BE2C (cell line): ENCODE data around the gene COPG1.
"Not testable (repeated sequence)": the region's sequence is repeated elsewhere in the genome, so short reads cannot be mapped to it uniquely, and the experiment has no call there.

ENCODE experiments used
- DNase-seq: peaks from one replicate; pipeline ENCODE4 v3.0.0-alpha.2; 2020
- H3K27me3 ChIP-seq: fragments of 250-450 bp; sonication (Bioruptor Pico); 2 replicates; pipeline ENCODE4 v1.5.1; 2020; ENCODE audit warnings: mild to moderate bottlenecking
- H3K36me3 ChIP-seq: fragments of 250-450 bp; sonication (Bioruptor Pico); 2 replicates; pipeline ENCODE4 v1.5.1; 2020; ENCODE audit warnings: mild to moderate bottlenecking
- H3K4me1 ChIP-seq: fragments of 250-450 bp; sonication (Bioruptor Pico); 2 replicates; pipeline ENCODE4 v1.5.1; 2020
- H3K4me3 ChIP-seq: 2 replicates; pipeline ENCODE4 v1.5.1; 2011; ENCODE audit warnings: low read depth, low read length
- H3K9me3 ChIP-seq: fragments of 250-450 bp; sonication (Bioruptor Pico); 2 replicates; pipeline ENCODE4 v1.5.1; 2020
- TF ChIP-seq, protein P1 (sequence below): IDR thresholded peaks from 2 replicates; pipeline ENCODE4 v1.5.1; 2012; ENCODE audit warnings: mild to moderate bottlenecking, low read depth, low read length

The COPG1 gene

DNA sequence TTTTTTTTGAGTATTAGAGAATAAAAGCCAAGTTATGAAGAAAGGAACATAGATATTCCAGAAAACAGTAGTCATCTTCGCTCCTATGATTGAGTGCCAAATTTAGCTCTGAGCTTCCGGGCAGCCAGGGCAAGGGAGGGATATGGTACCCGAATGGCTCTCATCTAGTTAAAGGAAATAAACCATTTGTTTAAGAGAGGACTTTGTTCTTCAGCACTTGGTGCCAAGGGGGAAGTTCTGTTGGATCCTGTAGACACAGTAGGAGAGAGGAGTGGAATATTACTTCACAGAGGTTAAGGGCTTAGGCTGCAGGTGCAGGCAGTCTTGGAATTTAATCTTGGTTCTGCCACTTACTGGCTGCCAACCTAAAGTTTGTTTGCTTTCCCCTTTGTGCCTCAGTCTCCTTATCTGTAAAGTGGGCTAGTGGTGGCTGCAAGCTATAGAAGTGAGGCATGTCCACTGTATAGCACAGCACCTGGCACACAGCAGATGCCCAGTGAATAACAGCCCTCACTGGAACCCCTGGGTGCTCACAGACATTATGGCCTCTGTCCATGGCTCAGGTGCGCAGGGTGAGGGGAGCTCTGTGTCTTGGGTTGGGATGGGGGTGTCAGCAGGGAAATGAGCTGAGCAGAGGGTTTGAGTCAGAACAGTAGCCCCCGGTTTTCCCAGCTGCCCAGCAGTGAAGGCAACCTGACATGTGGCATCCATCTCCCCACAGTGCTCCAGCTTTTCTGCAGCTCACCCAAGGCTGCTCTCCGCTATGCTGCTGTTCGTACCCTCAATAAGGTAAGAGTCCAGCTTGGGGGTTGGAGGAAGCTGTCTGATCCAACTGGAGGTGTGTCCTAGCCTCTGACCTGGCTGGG, 10.4 kb downstream of the COPG1 start:
- H3K9me3 ChIP-seq, result no peaks in the 10 kb centered on the region
- DNase-seq, result no peak
- no peaks in the 10 kb centered on the region for H3K4me1 ChIP-seq
- no peaks in the 10 kb centered on the region for H3K27me3 ChIP-seq
- no peak overlapping the region for H3K4me3 ChIP-seq
- TF ChIP-seq, protein P1, sequence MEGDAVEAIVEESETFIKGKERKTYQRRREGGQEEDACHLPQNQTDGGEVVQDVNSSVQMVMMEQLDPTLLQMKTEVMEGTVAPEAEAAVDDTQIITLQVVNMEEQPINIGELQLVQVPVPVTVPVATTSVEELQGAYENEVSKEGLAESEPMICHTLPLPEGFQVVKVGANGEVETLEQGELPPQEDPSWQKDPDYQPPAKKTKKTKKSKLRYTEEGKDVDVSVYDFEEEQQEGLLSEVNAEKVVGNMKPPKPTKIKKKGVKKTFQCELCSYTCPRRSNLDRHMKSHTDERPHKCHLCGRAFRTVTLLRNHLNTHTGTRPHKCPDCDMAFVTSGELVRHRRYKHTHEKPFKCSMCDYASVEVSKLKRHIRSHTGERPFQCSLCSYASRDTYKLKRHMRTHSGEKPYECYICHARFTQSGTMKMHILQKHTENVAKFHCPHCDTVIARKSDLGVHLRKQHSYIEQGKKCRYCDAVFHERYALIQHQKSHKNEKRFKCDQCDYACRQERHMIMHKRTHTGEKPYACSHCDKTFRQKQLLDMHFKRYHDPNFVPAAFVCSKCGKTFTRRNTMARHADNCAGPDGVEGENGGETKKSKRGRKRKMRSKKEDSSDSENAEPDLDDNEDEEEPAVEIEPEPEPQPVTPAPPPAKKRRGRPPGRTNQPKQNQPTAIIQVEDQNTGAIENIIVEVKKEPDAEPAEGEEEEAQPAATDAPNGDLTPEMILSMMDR, result no peak
- H3K36me3 ChIP-seq, result peaks cover 84% of the 10 kb centered on the region

DNA sequence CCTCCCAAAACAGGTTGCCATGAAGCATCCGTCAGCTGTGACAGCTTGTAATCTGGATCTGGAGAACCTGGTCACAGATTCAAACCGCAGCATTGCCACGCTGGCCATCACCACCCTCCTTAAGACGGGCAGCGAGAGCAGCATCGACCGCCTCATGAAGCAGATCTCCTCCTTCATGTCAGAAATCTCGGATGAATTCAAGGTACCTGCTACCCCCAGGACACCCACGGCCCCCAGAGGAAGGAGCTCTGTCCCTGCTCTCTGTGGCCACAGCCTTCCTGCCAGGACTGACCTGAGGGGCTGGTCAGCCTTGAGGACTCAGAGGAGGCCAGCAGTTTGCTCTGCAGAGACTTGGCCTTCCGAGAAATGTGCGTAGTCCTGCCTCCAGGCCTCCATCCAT, 11.2 kb downstream of the COPG1 start:
- Histone ChIP-seq H3K36me3 (peaks cover 88% of the 10 kb centered on the region), H3K27me3 (no peaks in the 10 kb centered on the region), H3K4me1 (no peaks in the 10 kb centered on the region), H3K4me3 (no peak overlapping the region), H3K9me3 (no peaks in the 10 kb centered on the region)
- TF ChIP-seq, protein P1, result no peak
- no peak for DNase-seq

DNA sequence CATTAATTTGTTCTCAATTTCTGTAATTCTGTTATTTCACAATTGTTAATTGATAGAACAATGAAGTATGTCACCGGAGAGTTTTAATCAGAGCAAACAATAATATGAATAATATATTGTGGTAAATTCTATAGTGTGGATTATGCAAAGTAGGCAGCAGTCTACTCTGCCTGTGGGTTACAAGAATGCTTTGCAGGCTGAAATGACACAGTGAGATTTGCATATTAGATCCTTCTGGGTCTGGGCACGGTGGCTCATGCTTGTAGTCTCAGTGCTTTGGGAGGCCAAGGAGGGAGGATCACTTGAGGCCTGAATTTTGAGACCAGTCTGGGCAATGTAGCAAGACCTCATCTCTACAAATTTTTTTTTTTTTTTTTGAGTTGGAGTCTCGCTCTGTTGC, 12.5 kb downstream of the COPG1 start:
- H3K4me1 ChIP-seq, result no peaks in the 10 kb centered on the region
- DNase-seq, result no peak
- no peaks in the 10 kb centered on the region for H3K9me3 ChIP-seq
- TF ChIP-seq, protein P1, result no peak
- H3K4me3 ChIP-seq, result no peak overlapping the region
- H3K36me3 ChIP-seq, result peaks cover 85% of the 10 kb centered on the region
- no peaks in the 10 kb centered on the region for H3K27me3 ChIP-seq

DNA sequence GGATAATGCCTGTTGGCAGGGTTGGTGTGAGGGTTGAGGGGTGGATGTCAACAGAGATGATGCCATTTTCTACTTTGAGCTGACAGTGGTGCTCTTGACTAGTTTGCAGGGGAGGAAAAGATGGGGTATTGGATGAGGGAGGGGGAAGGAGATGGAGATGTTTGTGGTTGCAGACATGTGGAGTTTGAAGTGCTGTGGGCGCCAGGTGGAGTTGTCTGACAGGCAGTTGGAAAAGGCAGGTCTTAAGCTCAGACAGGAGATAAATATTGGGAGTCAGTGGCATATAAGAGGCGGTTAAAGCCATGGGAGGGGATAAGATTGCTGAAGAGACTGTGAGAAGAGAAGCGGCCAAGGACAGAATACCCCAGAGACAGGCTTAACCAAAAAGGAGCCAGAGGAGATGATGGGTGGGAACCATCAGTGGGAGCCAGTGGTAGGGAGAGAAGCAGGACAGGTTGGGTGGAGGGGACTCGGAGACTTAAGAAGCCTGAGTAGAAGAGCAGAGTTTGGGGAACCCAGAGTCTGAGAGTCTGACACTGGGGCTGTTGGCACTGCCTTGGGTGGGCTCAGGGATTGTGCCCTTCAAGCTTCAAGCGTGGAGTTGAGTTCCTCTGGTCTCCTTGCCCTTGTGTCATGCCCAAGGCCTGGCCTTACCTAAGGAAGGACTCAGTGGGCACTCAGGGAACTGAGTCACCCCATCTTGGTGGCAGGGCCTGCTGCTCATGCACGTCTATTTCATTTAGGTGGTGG, 13.9 kb downstream of the COPG1 start:
- Histone ChIP-seq H3K27me3 (no peaks in the 10 kb centered on the region), H3K9me3 (no peaks in the 10 kb centered on the region), H3K4me3 (no peak overlapping the region), H3K36me3 (peaks cover 89% of the 10 kb centered on the region), H3K4me1 (no peaks in the 10 kb centered on the region)
- TF ChIP-seq, protein P1, result no peak
- DNase-seq, result no peak

DNA sequence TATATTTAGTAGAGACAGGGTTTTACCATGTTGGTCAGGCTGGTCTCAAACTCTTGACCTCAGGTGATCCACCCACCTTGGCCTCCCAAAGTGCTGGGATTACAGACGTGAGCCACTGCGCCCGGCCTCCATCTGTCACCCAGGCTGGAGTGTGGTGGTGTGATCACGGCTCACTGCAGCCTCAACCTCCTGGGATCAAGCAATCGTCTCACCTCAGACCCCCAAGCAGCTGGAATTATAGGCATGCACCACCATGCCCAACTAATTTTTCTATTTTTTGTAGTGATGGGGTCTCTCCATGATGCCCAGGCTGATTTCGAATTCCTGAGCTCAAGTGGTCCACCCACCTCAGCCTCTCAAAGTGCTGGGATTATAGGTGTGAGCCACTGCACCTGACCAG, 15.6 kb downstream of the COPG1 start:
- H3K4me3 ChIP-seq, H3K27me3 ChIP-seq, DNase-seq, H3K4me1 ChIP-seq, H3K9me3 ChIP-seq: not testable (repeated sequence)
- H3K36me3 ChIP-seq, result peaks cover 90% of the 10 kb centered on the region

DNA sequence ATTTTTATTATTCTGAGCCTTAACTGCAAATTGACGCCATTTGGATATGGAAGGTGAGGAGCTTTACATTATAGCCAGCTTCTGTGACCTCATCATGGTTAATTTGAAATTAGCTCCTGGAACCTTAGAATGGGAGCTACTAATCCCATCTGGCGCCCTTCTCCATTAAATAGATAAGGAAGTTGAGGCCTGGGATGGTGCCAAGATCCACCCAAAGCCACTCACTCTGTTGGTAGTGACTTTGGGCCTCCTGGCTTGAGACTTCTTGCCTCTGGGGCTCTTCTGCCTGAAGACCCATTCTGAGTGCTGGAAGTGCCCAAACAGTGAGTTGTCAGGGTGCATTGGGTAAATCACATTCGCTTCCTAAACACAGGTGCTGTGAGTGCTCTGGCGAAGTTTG, 17.2 kb downstream of the COPG1 start:
- TF ChIP-seq, protein P1, result no peak
- Histone ChIP-seq H3K9me3 (no peaks in the 10 kb centered on the region), H3K27me3 (no peaks in the 10 kb centered on the region), H3K4me3 (no peak overlapping the region), H3K36me3 (peaks cover 90% of the 10 kb centered on the region), H3K4me1 (no peaks in the 10 kb centered on the region)
- DNase-seq, result no peak
